A673 (cell line): ENCODE results near the gene DPH7. TPM values are rescaled to one million over a fixed set of nuclear protein-coding genes. Genes with fewer than 3 reads are reported as not detected.

Experiments used
- BruUV-seq: library from RNA; stranded (reverse); fragments of 400-500 nt; replicated peaks from 2 replicates; lab custom pipeline; 2021; lab: Mats Ljungman, UMichigan
- CTCF ChIA-PET: fragments of 300-600 bp; sonication (Branson Sonifier 250); formaldehyde crosslinking; loops from one replicate; lab custom pipeline; 2022; ENCODE audit warnings: antibody characterized with exemption; lab: Charles Lee
- POLR2A ChIA-PET: fragments of 300-600 bp; sonication (Branson Sonifier 250); formaldehyde crosslinking; loops from one replicate; lab custom pipeline; 2022; ENCODE audit warnings: antibody characterized with exemption; ENCODE audit not compliant: low non-redundant PET; lab: Charles Lee
- DNase-seq: peaks from one replicate; pipeline ENCODE4 v3.0.0-alpha.2; 2015; ENCODE audit warnings: low spot score
- H3K27ac ChIP-seq: fragments of 200-600 bp; sonication (generic); 2 replicates; pipeline ENCODE4 v1.5.1; 2016; ENCODE audit warnings: mixed run types, low read depth, mild to moderate bottlenecking, mixed read lengths, antibody characterized with exemption, low read length; ENCODE audit not compliant: poor library complexity, severe bottlenecking
- H3K27me3 ChIP-seq: fragments of 200-600 bp; sonication (generic); replicated peaks from 2 replicates; pipeline ENCODE4 v1.6.1; 2017; ENCODE audit warnings: mixed run types, low read depth, mild to moderate bottlenecking, mixed read lengths, antibody characterized with exemption, low read length; ENCODE audit not compliant: insufficient read depth, poor library complexity
- H3K36me3 ChIP-seq: fragments of 200-600 bp; sonication (generic); 2 replicates; pipeline ENCODE4 v1.6.1; 2016; ENCODE audit warnings: mixed run types, mild to moderate bottlenecking, mixed read lengths, antibody characterized with exemption, low read length; ENCODE audit not compliant: insufficient read depth, poor library complexity, severe bottlenecking
- H3K4me1 ChIP-seq: fragments of 200-600 bp; sonication (generic); 2 replicates; pipeline ENCODE4 v1.6.1; 2017; ENCODE audit warnings: mixed run types, mild to moderate bottlenecking, mixed read lengths, antibody characterized with exemption, low read length; ENCODE audit not compliant: insufficient read depth, poor library complexity, severe bottlenecking
- H3K4me3 ChIP-seq: fragments of 200-600 bp; sonication (generic); 2 replicates; pipeline ENCODE4 v1.5.1; 2016; ENCODE audit warnings: low read depth, mixed run types, mild to moderate bottlenecking, mixed read lengths, low read length; ENCODE audit not compliant: poor library complexity, severe bottlenecking
- H3K9me3 ChIP-seq: fragments of 200-600 bp; sonication (generic); 2 replicates; pipeline ENCODE4 v1.6.1; 2016; ENCODE audit warnings: mixed run types, low read depth, mild to moderate bottlenecking, mixed read lengths, antibody characterized with exemption, low read length; ENCODE audit not compliant: poor library complexity, severe bottlenecking
- CTCF ChIP-seq: fragments of 300-800, 200-600 bp; sonication (generic); conservative IDR thresholded peaks from 2 replicates; pipeline ENCODE4 v1.5.1; 2017; ENCODE audit warnings: low read depth, mild to moderate bottlenecking, antibody characterized with exemption, low read length, moderate library complexity, mixed read lengths
- EZH2 ChIP-seq: fragments of 200-600 bp; sonication (generic); IDR thresholded peaks from 2 replicates; pipeline ENCODE4 v1.6.1; 2017; ENCODE audit warnings: borderline replicate concordance, low read depth, mild to moderate bottlenecking, mixed read lengths, antibody characterized with exemption, low read length; ENCODE audit not compliant: poor library complexity, severe bottlenecking
- intact Hi-C: fragments of 100-400 bp; cut with micrococcal nuclease; formaldehyde crosslinking; loops from one replicate; pipeline ENCODE4 v1.10.0; 2022; ENCODE audit not compliant: unreplicated experiment
- total RNA-seq: library from RNA; stranded (reverse); gene quantifications from 2 replicates; pipeline ENCODE4 v1.2.3, GENCODE V29; 2021

The DPH7 gene
- total RNA-seq, 1 experiment from 2014 or later = 56.9 TPM

- no TSS peak for BruUV-seq
- no peaks in the 10 kb centered on the region for H3K9me3 ChIP-seq
- H3K4me1 ChIP-seq = peaks cover 7% of the 10 kb centered on the region
- ChIA-PET POLR2A (no interaction called here), CTCF (interaction anchor here (0.5 kb wide), 1 partner anchor 1060 kb away, joined by 3 read pairs; no protein-coding TSS in a partner anchor)
- no peak for TF ChIP-seq EZH2
- TF ChIP-seq CTCF = no peak
- no peaks in the 10 kb centered on the region for H3K27me3 ChIP-seq
- intact Hi-C loops = no loop called here
- peaks cover 12% of the 10 kb centered on the region for H3K36me3 ChIP-seq
- peak within 1 kb of the TSS; percentile 76 for H3K4me3 ChIP-seq
- H3K27ac ChIP-seq = peak within 1 kb of the TSS; percentile 63
- DNase-seq = peak; percentile 70
Observed at GRCh38 chr9:137550231-137550621, 28.5 kb downstream of the DPH7 start, which contains the start of gene PNPLA7. Gene PNPLA7 (minus strand): TSS chr9:137550402. CDS start chr9:137550197, 205 bp downstream.

- Histone ChIP-seq H3K4me3 (no peak overlapping the region), H3K4me1 (peaks cover 7% of the 10 kb centered on the region), H3K9me3 (no peaks in the 10 kb centered on the region), H3K27me3 (no peaks in the 10 kb centered on the region), H3K27ac (no peak overlapping the region), H3K36me3 (peaks cover 1% of the 10 kb centered on the region)
- BruUV-seq = no TSS peak
- ChIA-PET CTCF (no interaction called here), POLR2A (no interaction called here)
- DNase-seq = no peak
- TF ChIP-seq CTCF (no peak), EZH2 (no peak)
- intact Hi-C loops = no loop called here
Observed at GRCh38 chr9:137547687-137548543, 30.8 kb downstream of the DPH7 start.

GRCh38 chr9:137545123-137545522 lies 33.6 kb downstream of the DPH7 start:
- no peaks in the 10 kb centered on the region for H3K27me3 ChIP-seq
- DNase-seq = no peak
- ChIA-PET POLR2A (no interaction called here), CTCF (interaction anchor here (0.6 kb wide), 1 partner anchor 349 kb away, joined by 3 read pairs; no protein-coding TSS in a partner anchor)
- H3K36me3 ChIP-seq = no peaks in the 10 kb centered on the region
- H3K9me3 ChIP-seq = no peaks in the 10 kb centered on the region
- TF ChIP-seq EZH2 (no peak), CTCF (no peak)
- peaks cover 2% of the 10 kb centered on the region for H3K4me1 ChIP-seq
- BruUV-seq = no TSS peak
- H3K4me3 ChIP-seq = no peak overlapping the region
- intact Hi-C loops = no loop called here
- H3K27ac ChIP-seq = no peak overlapping the region
